Uterus (tissue), 2 donors: ENCODE measurements around the gene EFCAB14.
"Not testable (repeated sequence)": the region's sequence is repeated elsewhere in the genome, so short reads cannot be mapped to it uniquely, and the experiment has no call there.

ENCODE experiments used
- POLR2A ChIP-seq, 2 donors: fragments of 450-650 bp; IDR thresholded peaks; one replicate each; pipeline ENCODE4 v1.6.1; 2016; ENCODE audit warnings: antibody characterized with exemption in 2 of 2, mild to moderate bottlenecking in 1 of 2, moderate library complexity in 1 of 2
- TF ChIP-seq, protein P1 (sequence below), 4 experiments: fragments of 200-600 bp in 2 of 4; fragments of 450-650 bp in 2 of 4; sonication (generic) in 2 of 4; IDR thresholded peaks; one replicate each; pipeline ENCODE4 v1.5.1; 2016 to 2019; ENCODE audit warnings: antibody characterized with exemption in 4 of 4, mild to moderate bottlenecking in 2 of 4, moderate library complexity in 1 of 4

DNA sequence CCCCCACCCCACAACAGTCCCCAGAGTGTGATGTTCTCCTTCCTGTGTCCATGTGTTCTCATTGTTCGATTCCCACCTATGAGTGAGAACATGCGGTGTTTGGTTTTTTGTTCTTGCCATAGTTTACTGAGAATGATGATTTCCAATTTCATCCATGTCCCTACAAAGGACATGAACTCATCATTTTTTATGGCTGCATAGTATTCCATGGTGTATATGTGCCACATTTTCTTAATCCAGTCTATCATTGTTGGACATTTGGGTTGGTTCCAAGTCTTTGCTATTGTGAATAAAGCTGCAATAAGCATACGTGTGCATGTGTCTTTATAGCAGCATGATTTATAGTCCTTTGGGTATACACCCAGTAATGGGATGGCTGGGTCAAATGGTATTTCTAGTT, 67.8 kb downstream of the EFCAB14 start:
- TF ChIP-seq, protein P1, sequence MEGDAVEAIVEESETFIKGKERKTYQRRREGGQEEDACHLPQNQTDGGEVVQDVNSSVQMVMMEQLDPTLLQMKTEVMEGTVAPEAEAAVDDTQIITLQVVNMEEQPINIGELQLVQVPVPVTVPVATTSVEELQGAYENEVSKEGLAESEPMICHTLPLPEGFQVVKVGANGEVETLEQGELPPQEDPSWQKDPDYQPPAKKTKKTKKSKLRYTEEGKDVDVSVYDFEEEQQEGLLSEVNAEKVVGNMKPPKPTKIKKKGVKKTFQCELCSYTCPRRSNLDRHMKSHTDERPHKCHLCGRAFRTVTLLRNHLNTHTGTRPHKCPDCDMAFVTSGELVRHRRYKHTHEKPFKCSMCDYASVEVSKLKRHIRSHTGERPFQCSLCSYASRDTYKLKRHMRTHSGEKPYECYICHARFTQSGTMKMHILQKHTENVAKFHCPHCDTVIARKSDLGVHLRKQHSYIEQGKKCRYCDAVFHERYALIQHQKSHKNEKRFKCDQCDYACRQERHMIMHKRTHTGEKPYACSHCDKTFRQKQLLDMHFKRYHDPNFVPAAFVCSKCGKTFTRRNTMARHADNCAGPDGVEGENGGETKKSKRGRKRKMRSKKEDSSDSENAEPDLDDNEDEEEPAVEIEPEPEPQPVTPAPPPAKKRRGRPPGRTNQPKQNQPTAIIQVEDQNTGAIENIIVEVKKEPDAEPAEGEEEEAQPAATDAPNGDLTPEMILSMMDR (IDR thresholded peaks at IDR 0.05): not testable (repeated sequence)
- TF ChIP-seq POLR2A (IDR thresholded peaks at IDR 0.05): not testable (repeated sequence)
